ENCODE measurements around the gene NEK1. TPM values are rescaled to one million over a fixed set of nuclear protein-coding genes. Genes with fewer than 3 reads are reported as not detected.

NEK1 gene
- total and polyA plus RNA-seq, 2 of the 4 experiments (the other 2 are of a cell fraction): 3.3 to 3.9 TPM

DNA sequence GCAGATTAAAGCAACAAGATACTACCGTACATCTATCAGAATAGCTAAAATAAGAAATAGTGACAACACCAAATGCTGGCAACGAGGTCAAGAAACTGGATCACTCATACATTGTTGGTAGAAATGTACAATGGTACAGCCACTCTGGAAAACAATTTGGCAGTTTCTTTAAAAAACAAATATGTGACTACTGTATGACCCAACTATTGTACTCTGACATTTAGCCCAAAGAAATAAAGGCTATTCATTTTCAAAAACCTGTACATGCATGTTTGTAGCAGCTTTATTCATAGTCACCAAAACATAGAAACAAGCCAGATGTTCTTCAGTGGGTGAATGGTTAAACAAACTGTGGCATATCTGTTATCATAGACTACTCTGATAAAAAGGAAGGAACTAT, 16.2 kb upstream of the NEK1 start:
- Histone ChIP-seq H3K56ac (ENCODE audit: extremely low read depth, insufficient read depth, low read length) (no peak overlapping the region), H2AK5ac (ENCODE audit: low read depth, low read length) (no peak overlapping the region), H2BK120ac (ENCODE audit: low read depth, low read length) (no peak overlapping the region), H3K9ac (ENCODE audit: low read depth, low read length) (no peak overlapping the region), H3K14ac (replicated peaks; ENCODE audit: low read depth, low read length) (no peak overlapping the region), H3K4me3 (ENCODE audit: insufficient read depth, low read depth, low read length) (no peak overlapping the region), H4K91ac (ENCODE audit: insufficient read depth, low read depth, low read length) (no peak overlapping the region), H3K18ac (ENCODE audit: low read depth, low read length) (no peak overlapping the region), H3K36me3 (ENCODE audit: control insufficient read depth, insufficient read depth, low read length) (no peaks in the 10 kb centered on the region), H2AFZ (replicated peaks; ENCODE audit: low read length, poor library complexity) (no peak overlapping the region), H4K20me1 (ENCODE audit: insufficient read depth, low read length) (peaks cover 23% of the 10 kb centered on the region; the same call in 1 of the 2 replicates), H4K5ac (ENCODE audit: low read depth, low read length) (no peak overlapping the region), H3K79me1 (ENCODE audit: low read depth in 1 of 2, low read length in 2 of 2) (peaks cover 9 to 18% of the 10 kb centered on the region in 2 experiments; a peak in 2 of 4 replicates), H2BK20ac (ENCODE audit: low read depth, low read length) (no peak overlapping the region), H3K27ac (ENCODE audit: insufficient read depth, low read length) (no peak overlapping the region), H3K4me1 (ENCODE audit: control insufficient read depth, insufficient read depth, low read length) (no peaks in the 10 kb centered on the region), H3K4me2 (ENCODE audit: low read depth, low read length) (no peak overlapping the region), H2AK9ac (replicated peaks; ENCODE audit: low read depth, low read length, poor library complexity) (no peak overlapping the region), H3K4ac (ENCODE audit: low read depth, low read length) (no peak overlapping the region), H2BK15ac (ENCODE audit: low read depth, low read length) (no peak overlapping the region), H3K27me3 (ENCODE audit: control insufficient read depth, insufficient read depth, low read length) (no peaks in the 10 kb centered on the region), H4K8ac (ENCODE audit: low read depth in 2 of 2, low read length in 2 of 2) (no peak overlapping the region), H3K9me3 (ENCODE audit: control insufficient read depth, insufficient read depth, low read length) (no peaks in the 10 kb centered on the region), H3K9me1 (ENCODE audit: insufficient read depth, low read length) (no peaks in the 10 kb centered on the region), H2BK5ac (ENCODE audit: low read depth, low read length, poor library complexity, severe bottlenecking) (no peak overlapping the region), H3K23ac (ENCODE audit: low read depth, low read length) (no peak overlapping the region)
- DNase-seq (no peak), ATAC-seq (ENCODE audit: low read depth) (no peak)
- no TSS peak for BruUV-seq (replicated peaks)
- intact Hi-C loops (cut with micrococcal nuclease): no loop called here
- no peak for TF ChIP-seq SMC3 (IDR thresholded peaks at IDR 0.05; ENCODE audit: low read depth, low read length)
- no peak for TF ChIP-seq CTCF (conservative IDR thresholded peaks at IDR 0.05; ENCODE audit: low read depth, low read length)
- TF ChIP-seq RAD21 (IDR thresholded peaks at IDR 0.05; ENCODE audit: low read length): no peak
- TF ChIP-seq NFE2L2 (IDR thresholded peaks at IDR 0.05; ENCODE audit: low read depth, low read length): no peak
- no peak for TF ChIP-seq RCOR1 (IDR thresholded peaks at IDR 0.05; ENCODE audit: insufficient replicate concordance, low read length)
- TF ChIP-seq MXI1 (IDR thresholded peaks at IDR 0.05; ENCODE audit: borderline replicate concordance, low read depth, low read length): no peak
- TF ChIP-seq USF2 (IDR thresholded peaks at IDR 0.05; ENCODE audit: low read depth, low read length): no peak
- TF ChIP-seq CHD1 (IDR thresholded peaks at IDR 0.05; ENCODE audit: low read depth, low read length): no peak
- no peak for TF ChIP-seq CEBPB (IDR thresholded peaks at IDR 0.05; ENCODE audit: low read depth, low read length)
- no peak for TF ChIP-seq FOS (IDR thresholded peaks at IDR 0.05; ENCODE audit: low read depth, low read length)
- TF ChIP-seq MAZ (IDR thresholded peaks at IDR 0.05; ENCODE audit: borderline replicate concordance, low read depth, low read length): no peak
- TF ChIP-seq BHLHE40 (IDR thresholded peaks at IDR 0.05; ENCODE audit: low read depth, low read length): no peak
- no peak for TF ChIP-seq POLR2A (IDR thresholded peaks at IDR 0.05; ENCODE audit: low read depth, low read length)
- TF ChIP-seq MAFK (IDR thresholded peaks at IDR 0.05; ENCODE audit: low read depth, low read length): no peak
- no CpG with 5 or more reads among the region's 2 CpGs for WGBS, 2 experiments (ENCODE audit: extremely low coverage in 2 of 2, insufficient read length in 1 of 2)
- POLR2A ChIA-PET (ENCODE audit: unreplicated experiment): no interaction called here
- CTCF ChIA-PET: no interaction called here
- in situ Hi-C loops (cut with MboI; ENCODE audit: low sequenced_read_pairs): no loop called here
- dilution Hi-C loops (cut with HindIII; ENCODE audit: low sequenced_read_pairs, unreplicated experiment): no loop called here

All from IMR-90 (cell line).